GM21619 (cell line): Measurements from ENCODE around the gene MBP.

Experiments
- ATAC-seq: cut with Tn5 transposase; IDR thresholded peaks from one replicate; pipeline ENCODE4 v1.9.1; 2021; ENCODE audit not compliant: unreplicated experiment

Gene MBP

DNA sequence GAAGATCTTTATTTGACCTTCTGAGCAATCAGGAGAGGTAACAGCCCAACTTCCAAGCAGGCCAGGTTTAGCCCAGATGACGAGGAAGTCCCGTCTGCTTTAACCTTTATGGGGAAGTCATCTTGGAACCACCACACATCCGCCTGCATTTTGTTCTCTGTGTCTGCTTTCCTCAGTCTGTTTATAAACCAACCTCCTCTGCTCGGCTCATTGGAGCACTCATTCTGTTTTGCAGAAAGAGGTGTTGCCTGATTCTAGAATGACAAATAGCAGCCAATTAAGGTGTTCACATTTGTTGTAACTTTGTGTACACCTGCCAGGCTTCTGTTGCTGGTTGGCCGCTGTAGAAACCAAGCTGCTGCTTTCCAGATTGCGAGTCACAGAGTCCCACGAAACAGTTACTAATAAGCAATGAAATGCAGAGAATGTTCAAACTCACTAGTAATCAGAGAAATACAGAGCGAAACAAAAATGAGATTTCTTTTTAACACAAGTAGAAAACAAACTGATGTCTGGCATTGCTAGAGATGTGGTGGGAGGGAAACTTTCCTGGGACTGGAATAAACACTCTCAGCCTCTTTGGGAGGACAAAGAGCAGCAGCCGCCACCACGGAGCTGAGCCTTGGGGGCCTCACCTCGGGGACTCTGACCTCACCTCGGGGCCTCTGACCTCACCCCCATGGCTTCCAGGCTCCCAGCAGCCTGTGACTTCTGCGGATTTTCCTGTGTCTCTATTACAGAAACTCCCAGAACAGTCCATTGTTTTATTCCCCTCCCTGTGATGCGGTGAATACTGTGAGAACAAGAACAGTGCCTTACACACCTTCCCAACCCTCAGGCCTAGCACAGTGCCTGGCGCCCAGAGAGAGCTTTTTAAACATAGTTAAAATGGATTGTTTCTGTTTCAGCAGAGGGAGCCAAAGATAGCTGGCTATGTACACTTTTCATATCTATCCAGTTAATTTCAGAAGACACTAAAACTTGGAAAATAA is 64.0 kb downstream of the MBP start:
- ATAC-seq = peak; percentile 35

DNA sequence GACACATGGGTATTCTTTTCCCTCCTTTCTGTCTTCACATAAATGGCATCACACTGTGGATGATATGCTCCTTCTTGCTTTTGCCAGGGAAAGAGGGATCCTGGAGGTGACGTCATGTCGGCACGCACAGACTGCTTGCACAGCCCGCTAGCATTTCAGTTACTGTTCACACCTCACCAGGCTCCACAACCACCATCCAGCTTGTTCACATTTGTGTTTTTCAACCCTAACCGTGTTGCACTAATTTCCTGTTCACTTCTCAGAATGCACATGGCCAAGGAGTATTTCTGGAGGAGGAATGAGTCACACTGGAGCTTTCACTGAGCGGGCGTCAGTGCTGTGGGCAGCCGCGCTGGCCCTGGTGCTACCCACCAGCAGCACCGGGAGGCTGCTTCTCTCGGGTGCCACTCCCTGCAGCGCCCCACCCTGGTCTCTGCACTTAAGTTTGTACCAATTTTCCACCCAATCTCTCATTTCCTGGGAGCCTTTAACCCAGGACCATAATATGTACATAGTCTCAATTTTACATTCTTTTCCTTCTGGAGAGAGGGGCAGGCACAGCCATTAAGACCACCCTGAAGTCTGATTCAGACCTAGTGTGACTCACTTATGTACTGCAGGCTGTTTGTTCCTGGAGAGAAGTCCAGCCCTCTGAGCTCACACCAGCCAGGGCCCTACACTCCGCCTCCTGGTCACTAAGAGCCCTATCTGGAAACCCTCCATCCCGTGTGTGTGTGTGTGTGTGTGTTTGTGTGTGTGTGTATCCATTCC is 65.1 kb downstream of the MBP start:
- peak; percentile 28 for ATAC-seq

DNA sequence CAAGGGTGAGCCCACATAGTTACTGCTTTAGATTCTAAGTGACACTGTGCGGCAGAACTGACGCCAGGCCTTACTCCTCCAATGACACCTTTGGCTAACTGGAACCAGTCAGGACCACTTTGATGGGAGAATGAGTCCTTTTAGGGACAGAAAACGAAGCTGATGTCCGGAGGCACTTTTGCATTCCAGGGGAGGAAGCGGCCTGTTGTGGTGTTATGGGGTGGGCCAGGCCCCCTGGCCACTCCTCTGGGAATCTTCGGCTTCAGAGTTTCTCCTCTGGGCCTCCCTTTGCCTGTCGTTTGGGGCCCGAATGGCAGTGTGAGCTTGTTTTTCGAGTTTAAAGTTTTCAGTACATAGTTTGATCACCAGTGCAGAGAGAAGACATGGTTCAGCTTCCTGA is 65.9 kb downstream of the MBP start:
- ATAC-seq = no peak

DNA sequence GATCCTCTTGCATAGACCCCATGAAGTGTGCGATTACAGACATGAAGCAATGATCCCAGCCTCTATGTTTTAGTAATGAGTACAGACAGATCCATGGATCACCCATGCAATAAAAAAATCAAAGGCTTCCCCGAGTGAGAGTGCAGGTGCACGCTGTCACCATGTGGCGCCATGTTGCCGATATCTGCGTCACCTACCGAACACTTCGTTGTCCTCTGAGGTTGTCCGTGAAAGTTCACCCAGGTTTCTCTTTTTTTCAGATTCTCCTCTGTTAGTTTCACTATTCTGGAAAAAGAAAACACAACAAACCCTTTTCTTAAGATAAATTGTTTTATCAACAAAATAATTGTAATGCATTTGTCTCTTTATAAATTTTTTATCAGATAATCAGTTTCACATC is 66.5 kb downstream of the MBP start:
- ATAC-seq = no peak

DNA sequence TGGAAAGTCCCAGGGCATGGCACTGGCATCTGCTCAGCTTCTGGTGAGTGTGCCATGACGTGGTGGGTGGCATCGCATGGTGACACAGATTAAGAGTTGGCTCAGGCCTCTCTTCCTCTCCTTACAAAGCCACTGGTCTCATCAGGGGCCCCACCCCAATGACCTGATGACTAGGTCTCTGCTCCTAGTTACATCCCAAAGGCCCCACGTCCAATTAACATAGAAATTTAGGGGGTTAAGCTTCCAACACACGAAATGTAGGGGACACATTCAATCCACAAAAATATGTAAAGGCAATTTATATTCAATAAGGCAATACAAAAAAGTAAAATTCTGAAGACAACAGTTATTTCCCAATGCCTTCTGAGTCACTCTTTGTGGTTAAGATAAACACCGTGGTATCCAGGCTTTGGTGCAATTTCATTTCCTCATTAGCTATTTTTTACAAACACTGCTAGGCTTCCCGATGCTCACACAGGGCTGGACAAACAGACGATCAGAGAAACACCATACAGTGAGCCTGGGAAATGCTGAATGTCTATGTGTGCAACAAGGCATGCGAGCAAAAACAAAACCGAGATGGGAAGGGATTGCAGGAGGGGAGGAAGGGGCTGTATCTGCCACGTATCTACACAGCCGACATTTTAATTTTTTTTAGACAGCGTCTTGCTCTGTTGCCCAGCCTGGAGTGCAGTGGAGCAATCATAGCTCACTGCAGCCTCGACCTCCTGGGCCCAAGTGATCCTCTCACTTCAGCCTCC is 67.2 kb downstream of the MBP start:
- peak; percentile 25 for ATAC-seq

DNA sequence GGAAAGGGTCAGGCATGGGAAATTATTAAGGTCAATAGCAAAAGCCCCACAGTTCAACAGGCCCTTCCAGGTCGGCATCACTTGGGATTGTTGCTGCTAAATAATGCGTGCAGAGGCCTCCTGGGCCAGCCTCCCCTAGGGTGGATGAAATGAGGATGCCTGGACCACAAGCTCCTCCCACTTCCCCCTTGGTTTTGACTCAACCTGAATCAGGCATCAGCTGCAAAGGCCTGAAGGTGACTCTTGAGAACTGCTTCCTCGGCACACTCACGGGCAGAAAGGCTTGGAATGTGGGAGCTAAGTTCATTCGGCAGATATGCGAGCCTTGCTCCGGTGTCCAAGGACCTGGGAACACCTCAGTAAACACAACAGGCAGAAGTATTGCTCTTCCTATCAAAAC is 69.3 kb downstream of the MBP start:
- ATAC-seq = peak; percentile 46

DNA sequence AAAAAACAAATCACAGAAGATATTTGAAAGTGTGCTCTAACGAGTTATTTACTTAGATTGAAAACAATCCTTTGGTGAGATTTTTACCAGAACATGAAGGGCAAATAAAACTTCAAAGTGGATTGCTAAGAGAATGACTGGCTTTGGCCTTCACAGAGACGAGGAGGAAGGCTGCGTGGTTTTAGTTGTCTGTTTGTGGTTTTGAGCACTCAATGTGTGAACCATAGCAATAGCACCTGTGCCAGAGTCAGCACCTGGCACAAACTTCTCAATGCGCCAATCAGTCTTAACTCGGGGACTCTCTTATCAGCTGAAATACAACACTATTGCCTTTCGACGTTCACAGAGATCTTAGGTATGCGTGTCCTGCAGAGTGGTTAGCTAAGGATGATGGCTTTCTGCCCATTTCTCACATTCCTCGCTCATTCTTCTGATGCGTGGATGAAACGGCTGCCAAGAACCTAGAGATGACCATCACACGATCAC is 70.0 kb downstream of the MBP start:
- ATAC-seq = peak; percentile 51

DNA sequence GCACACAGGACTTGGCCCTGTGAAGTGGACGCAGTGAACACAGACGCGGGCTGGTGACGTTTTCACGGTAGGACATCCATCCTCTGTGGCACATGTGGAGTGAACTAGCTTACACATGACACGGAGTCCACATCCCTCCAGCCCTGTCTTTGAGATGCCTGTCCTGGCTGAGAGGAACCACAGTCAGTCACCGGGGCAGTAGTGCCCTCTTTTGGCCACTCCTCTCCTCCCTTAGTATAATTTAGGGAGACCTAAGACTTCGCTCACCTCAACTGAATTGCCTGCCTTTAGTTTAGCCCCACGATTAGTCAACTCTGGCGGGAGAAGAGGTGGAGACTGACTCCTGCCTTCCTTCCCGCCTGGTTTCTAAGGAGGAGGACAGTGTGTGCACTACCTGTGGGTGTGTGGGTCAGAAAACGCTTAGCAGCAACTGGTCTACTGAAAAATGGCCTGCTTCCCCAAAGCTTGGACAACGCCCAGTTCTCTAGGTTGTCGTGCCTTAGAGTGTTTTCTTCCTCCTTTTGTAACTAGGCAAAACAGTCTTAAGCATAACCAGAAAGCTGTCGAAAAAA is 70.6 kb downstream of the MBP start:
- ATAC-seq = peak; percentile 37

DNA sequence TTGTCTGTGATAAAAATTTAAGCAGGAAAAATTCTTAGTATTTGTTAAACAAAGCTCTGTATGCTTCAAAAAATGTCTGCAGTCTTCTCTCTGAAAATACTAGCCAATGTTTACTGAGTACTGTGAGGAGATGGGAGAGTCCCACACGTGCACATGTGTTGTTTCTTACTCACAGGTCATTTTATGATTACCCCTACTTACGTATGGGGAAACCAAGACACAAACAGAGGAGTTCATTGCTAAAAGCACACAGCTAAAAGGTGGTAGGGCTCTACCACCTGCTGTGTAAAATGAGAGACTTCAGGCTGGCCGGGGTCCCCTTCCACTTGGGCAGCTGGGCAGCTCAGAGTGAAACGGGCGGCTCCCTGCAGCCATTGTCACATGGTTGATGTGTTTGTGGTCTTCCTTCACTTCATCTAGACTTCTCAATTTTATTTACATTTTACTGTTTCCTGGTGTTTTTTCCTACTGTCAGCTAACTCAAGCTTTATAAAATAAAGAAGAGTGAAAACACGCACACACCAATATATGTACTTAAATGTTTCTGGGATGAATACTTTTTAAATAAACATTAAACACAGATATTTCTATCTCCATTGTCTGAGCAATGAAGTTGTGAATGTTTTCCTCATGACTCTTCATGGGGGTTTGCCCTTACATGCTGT is 71.2 kb downstream of the MBP start:
- no peak for ATAC-seq

DNA sequence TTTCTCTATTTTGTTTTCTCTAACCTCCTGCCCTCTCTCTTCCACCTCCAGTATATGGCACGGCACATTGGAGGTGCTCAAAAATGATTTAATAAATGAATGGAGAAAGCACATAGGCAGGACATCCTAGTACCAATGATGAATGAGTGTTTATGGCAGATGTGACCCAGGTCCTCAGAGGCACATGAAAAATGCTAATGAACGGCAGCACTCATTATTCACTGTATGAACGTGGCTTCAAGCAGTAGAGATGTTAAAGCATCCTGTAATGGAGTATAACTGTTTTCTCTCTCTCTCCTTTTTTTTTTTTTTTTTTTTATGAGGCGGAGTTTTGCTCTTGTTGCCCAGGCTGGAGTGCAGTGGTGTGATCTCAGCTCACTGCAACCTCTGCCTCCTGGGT is 72.4 kb downstream of the MBP start:
- no peak for ATAC-seq

DNA sequence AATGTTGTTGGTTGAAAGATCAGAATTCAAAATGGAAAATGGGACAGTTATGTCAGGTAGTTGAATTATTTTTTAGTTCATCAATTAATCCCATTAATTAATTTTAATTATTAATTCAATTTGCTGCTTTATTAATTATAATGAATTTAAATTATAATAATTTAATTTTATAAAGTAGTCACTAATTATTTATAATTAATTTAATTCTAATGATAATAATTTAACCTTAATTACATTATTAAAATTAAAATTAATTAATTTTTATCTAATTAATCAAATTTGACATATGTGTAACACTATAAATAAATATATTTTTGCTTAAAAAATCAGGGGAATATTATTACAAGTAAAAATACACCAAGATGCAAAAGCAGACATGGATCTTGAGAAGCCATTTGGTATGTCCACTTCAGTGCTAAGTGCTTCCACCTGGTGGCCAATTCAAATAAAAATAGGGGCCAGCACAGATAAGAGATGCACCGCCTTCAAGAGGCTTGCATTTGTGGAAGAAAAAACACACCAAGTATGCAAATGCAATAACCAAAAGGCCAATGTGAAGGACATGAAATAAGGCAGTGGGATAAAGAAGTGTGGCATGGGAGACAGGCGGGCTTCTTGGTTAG is 73.2 kb downstream of the MBP start:
- no peak for ATAC-seq

DNA sequence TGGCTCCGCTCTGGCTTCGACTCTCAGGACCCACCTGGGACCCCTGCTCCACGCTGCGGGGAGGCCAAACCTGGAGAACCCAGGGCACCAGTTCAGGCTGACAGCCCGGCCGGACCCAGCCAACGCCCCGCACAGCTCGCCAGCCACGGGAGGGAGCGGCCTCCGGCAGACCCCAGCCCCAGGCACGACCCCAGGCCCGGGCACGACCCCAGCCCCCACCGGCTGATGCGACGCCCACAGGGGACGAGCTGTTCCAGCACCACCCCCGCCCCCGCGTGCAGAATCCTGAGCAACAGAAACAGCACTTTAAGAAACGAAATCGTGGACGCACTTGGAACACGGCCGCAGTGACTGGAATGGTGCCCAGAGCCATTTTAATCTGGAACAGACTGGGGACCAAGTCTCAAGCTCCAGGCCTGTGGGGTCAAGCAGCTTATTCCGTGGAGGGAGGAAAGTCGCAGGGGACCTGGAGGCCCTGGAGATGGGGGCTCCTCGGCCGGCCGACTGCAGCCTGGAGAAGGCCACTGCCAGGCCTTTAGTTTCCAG is 74.2 kb downstream of the MBP start:
- ATAC-seq = no peak

DNA sequence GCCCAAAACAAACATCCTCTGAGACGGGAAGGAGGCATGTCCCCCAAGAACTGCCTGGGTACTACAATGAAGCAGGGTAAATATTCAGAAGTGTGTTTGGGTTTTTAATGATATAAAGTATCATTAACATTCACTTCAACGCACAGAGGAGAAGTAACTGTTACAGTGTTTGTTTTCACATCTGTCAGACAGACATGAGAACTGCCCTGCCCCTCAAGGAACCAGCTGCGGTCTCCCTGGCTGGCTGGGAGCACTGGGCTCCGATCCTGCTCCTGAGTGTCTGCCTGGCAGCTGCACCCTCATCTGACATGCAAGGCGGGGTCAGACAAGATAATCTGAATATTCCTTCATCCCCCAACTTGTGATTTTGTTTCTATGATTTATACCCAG is 75.6 kb downstream of the MBP start:
- no peak for ATAC-seq

DNA sequence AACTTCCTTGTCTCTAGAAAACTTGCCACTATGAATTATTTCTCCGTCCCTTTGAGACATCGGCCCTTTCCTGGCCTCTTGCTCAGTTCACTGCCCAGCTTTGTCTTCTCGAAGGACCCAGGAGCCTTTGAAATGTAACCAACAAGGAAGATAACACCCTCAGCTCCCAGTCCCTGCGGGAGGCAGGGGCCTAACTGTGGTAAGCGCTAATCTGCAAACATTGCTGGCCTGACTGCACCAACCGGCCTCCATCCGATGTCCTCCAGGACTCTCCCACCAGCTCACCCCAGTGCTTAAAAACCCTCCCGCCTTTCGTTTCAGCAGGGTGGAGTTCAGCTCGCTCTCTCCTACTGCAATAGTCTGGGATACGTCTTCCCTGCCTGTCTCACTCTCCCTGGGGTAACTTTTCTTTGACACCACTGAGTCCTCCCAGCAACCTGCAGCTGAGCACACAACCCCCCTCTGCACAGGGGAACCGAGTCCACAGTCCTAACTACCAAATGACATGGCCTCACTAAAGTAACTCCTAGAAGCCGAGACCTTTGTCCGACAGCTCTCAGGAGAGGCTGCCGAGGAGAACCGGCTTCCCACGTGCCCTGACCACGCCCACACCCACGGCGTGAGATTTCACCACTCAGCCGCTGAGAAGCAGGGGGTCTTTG is 76.1 kb downstream of the MBP start:
- no peak for ATAC-seq

DNA sequence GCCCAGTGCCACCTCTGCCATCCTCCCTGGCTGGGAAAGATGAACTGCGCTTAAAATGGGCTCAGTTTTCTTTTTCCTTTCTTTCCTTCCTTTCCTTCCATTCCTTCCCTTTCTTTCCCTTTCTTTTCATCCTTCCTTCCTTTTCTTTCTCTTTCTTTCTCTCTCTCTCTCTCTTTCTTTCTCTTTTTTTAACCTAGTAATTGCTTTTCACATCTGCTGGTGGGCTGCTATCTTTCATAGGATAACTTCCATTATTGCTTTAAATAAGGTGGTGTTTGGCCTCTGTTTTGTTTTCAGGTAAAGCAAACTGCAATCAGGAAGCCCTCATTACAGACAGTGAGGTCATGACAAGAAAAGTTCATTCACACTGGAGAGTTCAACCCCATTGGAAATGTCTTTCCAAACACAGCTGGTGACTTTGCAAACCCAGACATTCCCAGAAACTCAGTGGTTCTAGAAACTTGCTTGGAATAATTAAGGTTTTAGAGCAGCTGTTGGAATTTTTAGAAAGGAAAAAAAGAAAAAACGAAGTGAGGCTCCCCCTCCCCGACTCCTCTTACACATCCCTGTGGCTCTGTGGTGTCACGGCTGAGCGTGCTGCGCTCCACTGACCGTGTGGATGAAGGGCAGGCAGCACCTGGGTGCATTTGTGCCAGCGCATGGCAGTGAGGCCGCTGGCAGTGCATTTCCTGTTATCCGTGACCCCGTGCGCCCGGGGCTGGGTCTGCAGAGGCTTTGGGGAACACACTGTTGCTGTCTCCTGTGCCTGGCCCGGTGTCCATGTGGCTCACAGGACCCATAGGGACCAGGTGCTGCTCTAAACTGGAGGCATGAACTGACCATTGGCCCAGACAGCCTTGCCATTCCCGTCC is 76.9 kb downstream of the MBP start:
- ATAC-seq = no peak

DNA sequence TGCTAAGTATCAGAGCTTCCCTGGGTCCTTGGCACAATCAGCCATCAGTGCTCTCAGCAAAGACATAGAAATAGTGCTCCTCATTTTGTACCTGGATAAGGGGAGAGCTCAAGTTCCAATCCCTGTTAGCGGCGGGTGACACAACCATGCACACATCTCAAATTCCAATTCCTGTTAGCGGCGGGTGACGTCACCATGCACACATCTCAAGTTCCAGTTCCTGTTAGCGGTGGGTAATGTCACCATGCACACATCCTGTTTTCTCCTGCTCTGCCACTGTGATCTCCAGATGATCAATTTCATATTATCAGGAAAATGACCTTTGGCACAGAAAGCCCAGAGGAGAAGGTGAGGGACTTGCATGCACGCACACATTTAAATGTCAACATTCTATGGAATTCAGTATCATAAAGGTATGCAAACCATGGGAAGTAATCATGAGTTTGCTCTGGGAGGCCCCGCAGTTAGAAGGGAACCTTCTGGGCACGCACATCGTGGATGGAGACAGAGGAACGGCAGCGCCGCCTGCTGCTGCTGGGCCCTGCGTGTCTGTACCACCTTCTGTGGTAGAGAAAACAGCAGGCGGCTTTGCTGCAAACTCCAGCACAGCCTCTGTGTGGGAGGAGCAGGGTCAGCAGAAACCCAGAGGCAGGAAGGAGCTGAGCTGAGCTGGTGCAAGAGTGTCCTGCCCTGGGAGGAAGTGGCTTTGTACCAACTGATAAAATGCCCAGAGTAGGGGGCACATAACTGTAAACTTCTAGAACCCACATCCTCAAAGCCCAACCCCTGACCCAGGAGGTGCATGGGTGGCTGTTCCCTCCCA is 77.8 kb downstream of the MBP start:
- ATAC-seq = peak; percentile 81

DNA sequence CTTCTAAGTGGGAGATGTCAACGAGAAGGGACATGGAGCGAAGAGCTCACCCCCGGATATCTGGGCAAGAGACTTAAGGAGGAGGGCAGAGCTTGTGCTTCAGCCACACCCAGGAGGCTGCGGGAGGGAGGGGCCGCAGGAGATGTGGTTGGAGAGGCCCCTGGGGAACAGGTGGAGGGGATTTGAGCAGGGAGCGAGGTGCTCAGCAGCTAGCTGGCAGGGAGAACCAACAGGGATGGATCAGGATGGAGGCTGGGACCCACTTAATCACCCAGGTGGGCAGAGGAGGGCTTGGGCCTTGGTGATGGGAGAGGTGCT is 78.3 kb downstream of the MBP start:
- ATAC-seq = no peak
